HepG2 (cell line): ENCODE data around the gene PPP1R15A. TPM values are rescaled to one million over a fixed set of nuclear protein-coding genes. Genes with fewer than 3 reads are reported as not detected.

ENCODE experiments used
- ATAD3A ChIP-seq: sonication (generic); formaldehyde crosslinking; IDR thresholded peaks from 2 replicates; pipeline ENCODE4 v1.4.0; 2020; ENCODE audit warnings: missing genetic modification reagents
- ATF7 ChIP-seq, 2 experiments: fragments of 450-650 bp in 1 of 2; sonication (generic) in 1 of 2; formaldehyde crosslinking in 1 of 2; IDR thresholded peaks; 2 replicates each; pipeline versions ENCODE4 v1.4.0 to v1.6.1; 2016 to 2020; ENCODE audit warnings: antibody characterized with exemption in 1 of 2, mild to moderate bottlenecking in 1 of 2, missing genetic modification reagents in 1 of 2
- DMAP1 ChIP-seq: IDR thresholded peaks from 2 replicates; pipeline ENCODE4 v1.6.1; 2016
- EEA1 ChIP-seq: sonication (generic); formaldehyde crosslinking; IDR thresholded peaks from 2 replicates; pipeline ENCODE4 v1.5.1; 2020; ENCODE audit warnings: mild to moderate bottlenecking, missing genetic modification reagents, borderline replicate concordance
- FIP1L1 ChIP-seq: fragments of 200-400 bp; formaldehyde crosslinking; IDR thresholded peaks from 2 replicates; pipeline ENCODE4 v1.6.1; 2018; ENCODE audit warnings: low read depth, mild to moderate bottlenecking, low read length, moderate library complexity, borderline replicate concordance; ENCODE audit not compliant: insufficient read depth
- FOXK1 ChIP-seq: sonication (generic); formaldehyde crosslinking; IDR thresholded peaks from 2 replicates; pipeline ENCODE4 v1.4.0; 2020; ENCODE audit warnings: low read depth, missing genetic modification reagents, borderline replicate concordance
- GTF2F1 ChIP-seq: fragments of 150-350 bp; IDR thresholded peaks from 2 replicates; pipeline ENCODE4 v1.6.1; 2014; ENCODE audit warnings: low read length
- HDAC6 ChIP-seq: fragments of 200-600 bp; sonication (generic); IDR thresholded peaks from 2 replicates; pipeline ENCODE4 v1.7.0; 2017; ENCODE audit warnings: mild to moderate bottlenecking, antibody characterized with exemption, low read length, low read depth
- MAF1 ChIP-seq: sonication (generic); formaldehyde crosslinking; IDR thresholded peaks from 2 replicates; pipeline ENCODE4 v1.5.0; 2020; ENCODE audit warnings: missing genetic modification reagents, borderline replicate concordance
- MED13 ChIP-seq: sonication (generic); formaldehyde crosslinking; IDR thresholded peaks from 2 replicates; pipeline ENCODE4 v1.5.0; 2020; ENCODE audit warnings: missing genetic modification reagents
- MYPOP ChIP-seq: sonication (generic); formaldehyde crosslinking; IDR thresholded peaks from 2 replicates; pipeline ENCODE4 v1.8.1; 2023; ENCODE audit warnings: mild to moderate bottlenecking, moderate library complexity, missing genetic modification reagents
- NFKBIZ ChIP-seq: IDR thresholded peaks from 2 replicates; pipeline ENCODE4 v1.6.1; 2018; ENCODE audit warnings: missing genetic modification reagents, missing compliant biosample characterization
- RARG ChIP-seq: sonication (generic); formaldehyde crosslinking; IDR thresholded peaks from 2 replicates; pipeline ENCODE4 v1.4.0; 2020; ENCODE audit warnings: low read depth, mild to moderate bottlenecking, missing genetic modification reagents
- SAP130 ChIP-seq: IDR thresholded peaks from 2 replicates; pipeline ENCODE4 v1.6.1; 2016; ENCODE audit warnings: low read depth
- TGIF2 ChIP-seq: IDR thresholded peaks from 2 replicates; pipeline ENCODE4 v1.6.1; 2016; ENCODE audit warnings: control low read depth, missing compliant biosample characterization
- ZBTB25 ChIP-seq: IDR thresholded peaks from 2 replicates; pipeline ENCODE4 v1.6.1; 2018; ENCODE audit warnings: missing genetic modification reagents
- ZBTB38 ChIP-seq: sonication (generic); formaldehyde crosslinking; IDR thresholded peaks from 2 replicates; pipeline ENCODE4 v1.5.1; 2020; ENCODE audit warnings: mild to moderate bottlenecking, missing genetic modification reagents
- ZBTB49 ChIP-seq: sonication (generic); formaldehyde crosslinking; IDR thresholded peaks from 2 replicates; pipeline ENCODE4 v1.4.0; 2020; ENCODE audit warnings: missing genetic modification reagents, borderline replicate concordance
- ZKSCAN1 ChIP-seq: fragments of 150-350 bp; IDR thresholded peaks from 2 replicates; pipeline ENCODE4 v1.6.1; 2014; ENCODE audit warnings: low read length
- ZMYM2 ChIP-seq: sonication (generic); formaldehyde crosslinking; IDR thresholded peaks from 2 replicates; pipeline ENCODE4 v1.8.0; 2022; ENCODE audit warnings: mild to moderate bottlenecking, missing genetic modification reagents
- ZNF296 ChIP-seq: sonication (generic); formaldehyde crosslinking; conservative IDR thresholded peaks from 2 replicates; pipeline ENCODE4 v1.5.0; 2020; ENCODE audit warnings: mild to moderate bottlenecking, missing genetic modification reagents
- ZNF350 ChIP-seq: sonication (generic); formaldehyde crosslinking; IDR thresholded peaks from 2 replicates; pipeline ENCODE4 v1.4.0; 2020; ENCODE audit warnings: mild to moderate bottlenecking, low read depth, missing genetic modification reagents, borderline replicate concordance
- ZNF556 ChIP-seq: sonication (generic); formaldehyde crosslinking; IDR thresholded peaks from 2 replicates; pipeline ENCODE4 v1.4.0; 2020; ENCODE audit warnings: mild to moderate bottlenecking, missing genetic modification reagents, borderline replicate concordance
- ZNF562 ChIP-seq: sonication (generic); formaldehyde crosslinking; IDR thresholded peaks from 2 replicates; pipeline ENCODE4 v1.8.0; 2022; ENCODE audit warnings: missing genetic modification reagents, borderline replicate concordance
- ZNF615 ChIP-seq: sonication (generic); formaldehyde crosslinking; IDR thresholded peaks from 2 replicates; pipeline ENCODE4 v1.5.0; 2020; ENCODE audit warnings: mild to moderate bottlenecking, missing genetic modification reagents, borderline replicate concordance
- ZNF720 ChIP-seq: sonication (generic); formaldehyde crosslinking; IDR thresholded peaks from 2 replicates; pipeline ENCODE4 v1.4.0; 2020; ENCODE audit warnings: missing genetic modification reagents
- ZNF776 ChIP-seq: sonication (generic); formaldehyde crosslinking; IDR thresholded peaks from 2 replicates; pipeline ENCODE4 v1.4.0; 2020; ENCODE audit warnings: mild to moderate bottlenecking, missing genetic modification reagents
- polyA plus RNA-seq, 8 experiments: library from polyadenylated mRNA; depleted of rRNA in 3 of 8; stranded (reverse) in 7 of 8; unstranded in 1 of 8; fragments of >200 nt; fragmentation: Illumina TruSeq in 4 of 8; extraction: Trizol in 4 of 8; gene quantifications; 2 replicates each; pipeline versions ENCODE4 v1.2.1 to v1.2.3, GENCODE V29; 2011 to 2016; ENCODE audit warnings: low read depth in 4 of 8, missing spikeins in 1 of 8, mixed read lengths in 1 of 8; ENCODE audit not compliant: insufficient read depth in 1 of 8
- total RNA-seq, 5 experiments: library from RNA; depleted of rRNA; stranded (reverse); fragments of >200 nt; fragmentation: Illumina TruSeq; extraction: Trizol; gene quantifications; 2 replicates each; pipeline ENCODE4 v1.2.3, GENCODE V29; 2016; ENCODE audit warnings: low read depth in 1 of 5

The PPP1R15A gene
- total and polyA plus RNA-seq, 2 of the 13 experiments (the other 11 are each of a cell fraction or from before 2014, with no cell fraction given): 15.6 to 18.5 TPM

DNA sequence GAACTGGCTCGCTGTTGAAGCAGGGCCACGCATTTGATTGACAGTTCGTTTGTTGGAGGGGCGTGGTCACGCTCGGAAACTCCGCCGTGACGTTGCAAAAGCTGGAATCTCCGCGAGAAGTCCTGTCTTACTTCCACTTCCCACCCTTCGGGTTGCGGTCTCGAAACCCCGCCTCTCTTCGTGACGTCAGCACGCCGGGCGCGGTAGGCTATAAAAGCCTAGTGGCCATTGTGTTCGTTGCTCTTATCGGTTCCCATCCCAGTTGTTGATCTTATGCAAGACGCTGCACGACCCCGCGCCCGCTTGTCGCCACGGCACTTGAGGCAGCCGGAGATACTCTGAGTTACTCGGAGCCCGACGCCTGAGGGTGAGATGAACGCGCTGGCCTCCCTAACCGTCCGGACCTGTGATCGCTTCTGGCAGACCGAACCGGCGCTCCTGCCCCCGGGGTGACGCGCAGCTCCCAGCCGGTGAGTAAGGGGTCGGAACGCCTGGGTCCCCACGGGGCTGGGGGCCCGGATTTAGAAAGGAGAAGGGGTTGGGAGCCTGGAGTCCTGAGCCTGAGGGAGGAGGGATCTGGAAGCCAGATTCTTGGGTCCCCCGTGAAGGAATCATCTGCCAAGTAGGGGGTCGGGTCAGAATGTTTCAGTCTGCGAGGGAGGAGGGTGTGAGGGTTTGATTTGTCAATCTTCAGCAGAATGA is at the start of gene PPP1R15A (continued):
- TF ChIP-seq HDAC6 (peak; percentile 82; the same call in 1 of the 2 replicates), ZNF556 (peak; percentile 19; the same call in 1 of the 2 replicates), ZBTB49 (CRISPR knock-in tag) (no peak), ZNF562 (no peak), ZNF776 (CRISPR knock-in tag) (0 out of 2 replicates have a peak, but pooled peaks have one; percentile 58), FOXK1 (CRISPR knock-in tag) (peak; percentile 89; the same call in 1 of the 2 replicates), RARG (CRISPR knock-in tag) (no peak), TGIF2 (CRISPR knock-in tag) (no peak), DMAP1 (CRISPR knock-in tag) (peak; percentile 51; the same call in 1 of the 2 replicates), MED13 (CRISPR knock-in tag) (no peak), ZBTB38 (CRISPR knock-in tag) (peak; percentile 63; the same call in 1 of the 2 replicates), ZKSCAN1 (no peak), MAF1 (CRISPR knock-in tag) (no peak), ZNF350 (CRISPR knock-in tag) (peak; percentile 90), FIP1L1 (no peak), ZBTB25 (CRISPR knock-in tag) (peak; percentile 65; the same call in 1 of the 2 replicates), EEA1 (CRISPR knock-in tag) (no peak), SAP130 (CRISPR knock-in tag) (peak; percentile 93), ZMYM2 (no peak), NFKBIZ (CRISPR knock-in tag) (no peak), ZNF720 (CRISPR knock-in tag) (no peak), ZNF296 (no peak), ATAD3A (no peak), MYPOP (CRISPR knock-in tag) (no peak), ZNF615 (peak; percentile 9; the same call in 1 of the 2 replicates), GTF2F1 (no peak), ATF7 (IDR thresholded peaks at IDR 0.05) (peak; percentile 66), ATF7 (CRISPR knock-in tag; IDR thresholded peaks at IDR 0.05) (no peak)
